ENCODE data around the gene NR2C1.

GRCh38 chr12:94994312-94994711 lies 79.1 kb downstream of the NR2C1 start:
- no peak for TF ChIP-seq CTCF (IDR thresholded peaks at IDR 0.05)
- TF ChIP-seq POLR2A (IDR thresholded peaks at IDR 0.05): no peak
